HG02870 (cell line): ENCODE measurements around the gene TEX2.

ENCODE experiments used
- ATAC-seq: cut with Tn5 transposase; IDR thresholded peaks from one replicate; pipeline ENCODE4 v1.9.1; 2021; ENCODE audit warnings: mild to moderate bottlenecking, moderate library complexity; ENCODE audit not compliant: unreplicated experiment

The TEX2 gene

GRCh38 chr17:64148699-64149098, 114.4 kb downstream of the TEX2 start:
- ATAC-seq = no peak

- ATAC-seq = no peak
Measured at GRCh38 chr17:64148017-64148631, 114.9 kb downstream of the TEX2 start.

GRCh38 chr17:64147110-64148016, 115.7 kb downstream of the TEX2 start:
- ATAC-seq = no peak

DNA sequence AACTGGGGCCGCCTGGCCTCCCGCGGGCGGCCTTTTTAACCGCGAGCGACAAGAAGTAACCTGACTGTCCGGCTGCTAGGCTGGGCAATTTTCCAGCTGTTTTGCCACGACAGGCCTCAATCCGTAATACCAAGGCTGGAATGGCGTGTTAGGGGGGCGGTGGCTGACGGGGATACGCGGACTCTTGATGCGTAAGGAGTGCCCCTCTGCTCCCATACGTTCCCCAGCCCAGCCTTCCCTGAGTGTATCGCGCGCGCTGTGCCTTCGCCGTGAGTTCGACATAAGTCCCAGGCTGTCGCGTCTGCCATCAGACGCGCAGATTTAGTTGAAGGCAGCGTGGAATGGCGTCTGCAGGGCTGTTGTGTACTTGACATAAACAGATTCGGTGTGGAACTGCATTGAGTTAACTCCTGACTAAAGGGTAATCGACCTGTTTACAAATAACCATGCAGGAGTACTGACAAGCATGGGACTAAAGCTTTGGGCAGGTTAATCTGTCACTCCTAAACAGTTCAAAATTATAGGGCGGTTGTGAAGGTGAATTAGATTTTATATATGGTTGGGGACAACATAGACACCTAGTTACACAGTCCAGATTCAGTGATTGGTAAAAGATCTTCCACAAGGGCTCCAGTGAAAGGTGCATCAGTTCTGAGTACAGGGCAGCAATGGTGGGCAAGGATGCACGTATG, 116.5 kb downstream of the TEX2 start:
- ATAC-seq = no peak

DNA sequence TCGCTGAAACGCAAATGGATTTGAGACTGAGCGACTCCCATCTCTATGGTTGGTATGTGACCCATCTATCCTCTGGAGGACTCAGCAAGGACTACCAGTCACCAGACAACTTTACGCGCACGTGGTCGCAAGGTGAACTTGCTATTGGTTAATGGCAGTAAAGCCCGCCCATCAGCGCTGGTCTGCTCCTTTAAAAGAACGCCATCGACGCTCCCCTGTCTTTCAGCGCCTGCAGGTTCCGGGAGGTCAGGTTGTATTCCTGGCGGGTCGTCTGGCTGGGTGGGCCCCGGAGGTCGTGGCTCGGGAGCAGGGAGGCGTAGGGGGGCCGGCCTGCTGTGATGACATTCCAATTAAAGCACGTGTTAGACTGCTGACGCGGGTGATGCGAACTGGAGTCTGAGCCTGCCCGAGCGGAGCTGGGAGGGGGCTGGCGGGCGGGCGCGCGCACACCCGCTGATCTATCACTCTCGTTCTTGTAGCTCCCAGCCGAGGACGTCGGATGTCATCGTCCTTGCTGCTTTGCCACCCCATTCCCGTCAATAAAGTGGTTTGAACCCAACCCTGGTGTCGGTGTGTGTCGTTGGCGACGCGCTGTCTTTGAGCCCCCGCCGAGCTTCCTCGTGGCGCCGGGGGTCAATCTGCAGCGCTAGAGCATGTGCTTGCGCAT, 117.2 kb downstream of the TEX2 start:
- peak; percentile 93 for ATAC-seq

DNA sequence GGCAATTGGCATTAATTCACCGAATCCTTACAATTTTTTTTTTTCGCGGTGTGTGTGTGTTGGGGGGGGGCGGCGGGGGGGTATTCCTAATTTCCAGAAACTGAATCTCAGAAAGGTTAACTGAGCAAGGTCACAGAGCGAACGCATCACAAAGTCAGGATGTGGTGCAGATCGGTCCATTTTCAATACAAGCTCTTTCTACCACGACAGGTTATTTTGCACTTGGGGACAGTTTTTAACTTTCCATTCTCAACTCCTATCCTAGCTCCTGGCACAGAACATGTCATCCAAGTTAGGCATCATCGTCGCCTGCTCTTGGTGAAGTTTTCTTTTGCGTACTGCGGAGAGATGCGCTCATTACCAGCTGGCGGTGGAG, 117.7 kb downstream of the TEX2 start:
- peak; percentile 14 for ATAC-seq

GRCh38 chr17:64139542-64139941, 123.5 kb downstream of the TEX2 start:
- ATAC-seq = no peak

GRCh38 chr17:64138441-64138840, 124.6 kb downstream of the TEX2 start:
- no peak for ATAC-seq

- no peak for ATAC-seq
Measured at GRCh38 chr17:64135000-64135399, 128.1 kb downstream of the TEX2 start.

- no peak for ATAC-seq
Measured at GRCh38 chr17:64134216-64134970, 128.7 kb downstream of the TEX2 start.

GRCh38 chr17:64133546-64134215, 129.4 kb downstream of the TEX2 start:
- no peak for ATAC-seq

DNA sequence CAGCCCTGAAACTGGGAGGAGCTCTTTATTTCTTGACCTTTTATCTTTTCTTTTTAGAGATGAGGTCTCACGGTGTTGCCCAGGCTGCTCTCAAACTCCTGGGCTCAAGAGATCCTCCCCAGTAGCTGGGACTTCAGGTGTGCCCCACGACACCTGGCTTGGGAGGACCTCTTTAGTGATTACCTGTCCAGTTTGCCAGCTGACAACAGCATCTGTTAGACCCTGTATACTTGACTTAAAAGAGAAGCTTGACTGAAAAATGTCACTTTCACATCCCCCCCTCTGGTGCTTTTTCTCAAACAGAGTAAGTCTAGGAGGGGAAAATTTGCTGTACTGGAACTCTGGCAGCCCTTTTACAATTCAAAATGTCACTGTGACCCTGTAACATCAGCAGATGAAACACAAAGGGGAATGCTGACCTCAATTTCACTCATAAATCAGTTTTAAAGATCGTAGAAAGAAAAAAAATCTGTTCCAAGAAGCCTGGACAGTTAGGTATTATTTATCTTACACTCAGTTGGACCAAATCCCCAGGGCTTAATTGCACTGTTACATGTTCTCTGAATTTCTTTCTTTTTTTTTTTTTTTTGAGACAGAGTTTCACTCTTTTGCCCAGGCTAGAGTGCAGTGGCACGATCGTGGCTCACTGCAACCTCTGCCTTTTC, 131.3 kb downstream of the TEX2 start:
- ATAC-seq = no peak

- ATAC-seq = peak; percentile 26
Measured at GRCh38 chr17:64130559-64131001, 132.5 kb downstream of the TEX2 start.

- ATAC-seq = peak; percentile 69
Measured at GRCh38 chr17:64129765-64130558, 133.1 kb downstream of the TEX2 start, which contains the start of gene ERN1. Gene ERN1, minus strand, starts transcription at chr17:64130144. Its CDS starts 115 bp downstream, at chr17:64130029.

- no peak for ATAC-seq
Measured at GRCh38 chr17:64129515-64129764, 133.6 kb downstream of the TEX2 start.

DNA sequence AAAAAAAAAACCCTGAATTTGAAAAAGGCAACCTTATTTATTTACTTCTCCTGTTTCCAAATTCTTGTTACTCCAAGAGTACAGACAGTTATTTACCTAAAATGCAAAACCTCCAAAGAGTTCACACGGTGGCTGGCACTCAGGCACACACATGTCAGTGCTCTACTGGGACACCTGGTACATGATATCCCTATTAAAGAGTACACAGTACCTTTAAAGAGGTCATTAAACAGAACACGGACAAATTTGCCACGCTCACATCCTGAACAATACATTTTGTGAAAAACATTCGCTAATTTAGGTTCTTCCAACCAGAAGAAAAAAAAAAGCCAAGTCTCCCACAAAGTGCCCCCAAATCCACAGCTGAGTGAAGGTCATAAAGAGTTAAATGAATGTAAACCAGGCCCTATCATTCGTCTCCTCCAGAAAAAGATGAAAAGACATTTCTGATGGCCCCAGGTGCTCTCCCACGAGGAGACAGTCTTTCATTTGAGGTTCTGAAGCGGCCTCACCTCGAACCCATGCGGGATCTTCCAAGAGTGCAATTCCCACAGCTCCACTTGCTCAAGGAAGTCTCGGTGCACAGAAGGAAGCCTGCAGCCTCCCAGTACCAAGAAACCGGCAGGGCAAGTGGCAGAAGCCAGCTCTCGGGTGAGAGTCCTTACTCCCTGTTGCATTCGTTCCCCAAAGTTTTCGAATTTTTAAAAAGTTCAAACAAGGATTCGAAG, 134.1 kb downstream of the TEX2 start:
- no peak for ATAC-seq

DNA sequence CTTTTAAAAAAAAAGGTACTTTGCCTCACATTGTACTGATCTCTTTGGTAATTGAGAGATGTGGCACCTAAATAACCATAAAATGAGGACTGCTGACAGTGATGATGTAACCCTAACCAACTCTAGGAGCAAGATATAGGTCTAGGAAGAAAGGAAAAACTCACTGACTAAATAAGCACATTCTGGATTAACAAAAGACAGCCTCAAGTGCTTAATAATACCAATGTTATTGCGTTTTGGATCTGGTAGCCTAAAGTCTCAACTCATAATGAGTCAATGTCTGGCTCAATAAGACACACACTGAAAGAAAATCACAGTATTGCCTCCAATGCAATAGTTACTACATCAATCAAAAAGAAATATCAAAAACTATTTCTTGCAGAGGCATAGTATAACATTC, 136.1 kb downstream of the TEX2 start:
- no peak for ATAC-seq

GRCh38 chr17:64125937-64126336, 137.1 kb downstream of the TEX2 start:
- ATAC-seq = no peak
